Breast epithelium (tissue), 4 donors: Measurements from ENCODE around the gene TOLLIP. TPM values are rescaled to one million over a fixed set of nuclear protein-coding genes. Genes with fewer than 3 reads are reported as not detected.

Source experiments
- DNase-seq, 2 donors: peaks; one replicate each; pipeline ENCODE4 v3.0.0-alpha.2; 2019; ENCODE audit warnings: low spot score in 2 of 2
- H3K27ac ChIP-seq, 2 donors: fragments of 200-600 bp; sonication (generic) in 1 of 2; one replicate each; pipeline ENCODE4 v1.5.1; 2016 to 2019; ENCODE audit warnings: mild to moderate bottlenecking in 1 of 2
- H3K27me3 ChIP-seq, 2 donors: fragments of 200-600 bp; sonication (generic) in 1 of 2; one replicate each; pipeline versions ENCODE4 v1.5.1 to v1.6.0; 2017 to 2019; ENCODE audit warnings: control low read depth in 1 of 2, mild to moderate bottlenecking in 1 of 2
- H3K36me3 ChIP-seq: fragments of 200-600 bp; one replicate; pipeline ENCODE4 v1.5.1; 2019
- H3K4me1 ChIP-seq, 2 donors: fragments of 200-600 bp; sonication (generic); one replicate each; pipeline ENCODE4 v1.5.1; 2016 to 2019; ENCODE audit warnings: control low read depth in 1 of 2
- H3K4me3 ChIP-seq, 3 donors: fragments of 200-600 bp; sonication (generic); 1 replicate in 2 of 3; 2 replicates in 1 of 3; pipeline ENCODE4 v1.5.1; 2016 to 2019; ENCODE audit warnings: mild to moderate bottlenecking in 3 of 3, moderate library complexity in 2 of 3
- H3K9me3 ChIP-seq, 2 donors: fragments of 200-600 bp; sonication (generic) in 1 of 2; one replicate each; pipeline ENCODE4 v1.5.1; 2016 to 2019; ENCODE audit warnings: control low read depth in 1 of 2
- POLR2A ChIP-seq: fragments of 450-650 bp; IDR thresholded peaks from one replicate; pipeline ENCODE4 v1.6.1; 2016; ENCODE audit warnings: antibody characterized with exemption, mild to moderate bottlenecking, moderate library complexity
- POLR2AphosphoS5 ChIP-seq, 3 donors: sonication (generic); formaldehyde crosslinking; IDR thresholded peaks; one replicate each; pipeline ENCODE4 v1.6.1; 2017; ENCODE audit warnings: antibody characterized with exemption in 3 of 3
- intact Hi-C: fragments of 100-400 bp; cut with DNase I; formaldehyde crosslinking; loops from one replicate; pipeline ENCODE4 v1.15.1; 2023; ENCODE audit warnings: low total_unique reads
- total RNA-seq, 3 donors: library from RNA; depleted of rRNA; stranded (reverse); fragments of >200 nt; gene quantifications; one replicate each; pipeline ENCODE4 v1.1.0, GENCODE V29; 2016
- TF ChIP-seq, protein P1 (sequence below), 3 donors: fragments of 450-650 bp; IDR thresholded peaks; one replicate each; pipeline ENCODE4 v1.5.1; 2016 to 2017; ENCODE audit warnings: antibody characterized with exemption in 3 of 3, mild to moderate bottlenecking in 3 of 3, moderate library complexity in 3 of 3

Gene TOLLIP
- total RNA-seq, 3 donors from 2014 or later: 32.8 to 47.2 (median 41.0) TPM

DNA sequence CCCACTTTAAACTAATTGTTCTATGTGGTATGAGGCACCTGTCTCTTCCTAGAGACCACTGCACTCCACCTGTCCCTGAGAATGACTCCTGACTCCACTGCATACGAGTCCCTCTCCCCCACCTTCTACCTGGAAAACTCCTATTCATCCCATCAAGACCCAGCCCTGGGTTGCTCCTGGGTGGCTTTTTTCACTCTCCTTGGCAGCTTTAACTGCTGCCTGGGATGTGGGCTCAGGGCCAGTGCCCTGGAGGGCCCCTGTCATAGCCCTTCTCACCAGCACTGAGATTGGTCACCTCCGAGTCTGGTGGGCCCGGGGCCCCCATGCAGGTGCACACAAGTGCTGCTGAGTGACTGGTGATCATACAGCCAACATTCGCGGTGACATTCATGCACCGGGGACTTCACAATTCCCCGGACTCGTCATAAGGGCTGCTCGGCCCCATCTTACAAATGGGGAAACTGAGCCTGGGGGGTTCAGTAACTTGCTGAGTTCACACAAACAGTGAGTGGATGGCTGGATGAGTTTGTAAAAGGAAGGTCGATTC is 25.9 kb upstream of the TOLLIP start:
- Histone ChIP-seq H3K27ac (no peak overlapping the region), H3K36me3 (no peaks in the 10 kb centered on the region), H3K9me3 (no peaks in the 10 kb centered on the region), H3K4me3 (peak overlapping the region in 2 of 3 donors; percentile 62 to 74), H3K4me1 (peaks cover 4 to 15% of the 10 kb centered on the region in 2 donors), H3K27me3 (no peaks in the 10 kb centered on the region)
- TF ChIP-seq POLR2AphosphoS5 (IDR thresholded peaks at IDR 0.05): no peak
- TF ChIP-seq, protein P1, sequence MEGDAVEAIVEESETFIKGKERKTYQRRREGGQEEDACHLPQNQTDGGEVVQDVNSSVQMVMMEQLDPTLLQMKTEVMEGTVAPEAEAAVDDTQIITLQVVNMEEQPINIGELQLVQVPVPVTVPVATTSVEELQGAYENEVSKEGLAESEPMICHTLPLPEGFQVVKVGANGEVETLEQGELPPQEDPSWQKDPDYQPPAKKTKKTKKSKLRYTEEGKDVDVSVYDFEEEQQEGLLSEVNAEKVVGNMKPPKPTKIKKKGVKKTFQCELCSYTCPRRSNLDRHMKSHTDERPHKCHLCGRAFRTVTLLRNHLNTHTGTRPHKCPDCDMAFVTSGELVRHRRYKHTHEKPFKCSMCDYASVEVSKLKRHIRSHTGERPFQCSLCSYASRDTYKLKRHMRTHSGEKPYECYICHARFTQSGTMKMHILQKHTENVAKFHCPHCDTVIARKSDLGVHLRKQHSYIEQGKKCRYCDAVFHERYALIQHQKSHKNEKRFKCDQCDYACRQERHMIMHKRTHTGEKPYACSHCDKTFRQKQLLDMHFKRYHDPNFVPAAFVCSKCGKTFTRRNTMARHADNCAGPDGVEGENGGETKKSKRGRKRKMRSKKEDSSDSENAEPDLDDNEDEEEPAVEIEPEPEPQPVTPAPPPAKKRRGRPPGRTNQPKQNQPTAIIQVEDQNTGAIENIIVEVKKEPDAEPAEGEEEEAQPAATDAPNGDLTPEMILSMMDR (IDR thresholded peaks at IDR 0.05): no peak
- TF ChIP-seq POLR2A: no peak
- intact Hi-C loops: no loop called here
- DNase-seq: no peak

DNA sequence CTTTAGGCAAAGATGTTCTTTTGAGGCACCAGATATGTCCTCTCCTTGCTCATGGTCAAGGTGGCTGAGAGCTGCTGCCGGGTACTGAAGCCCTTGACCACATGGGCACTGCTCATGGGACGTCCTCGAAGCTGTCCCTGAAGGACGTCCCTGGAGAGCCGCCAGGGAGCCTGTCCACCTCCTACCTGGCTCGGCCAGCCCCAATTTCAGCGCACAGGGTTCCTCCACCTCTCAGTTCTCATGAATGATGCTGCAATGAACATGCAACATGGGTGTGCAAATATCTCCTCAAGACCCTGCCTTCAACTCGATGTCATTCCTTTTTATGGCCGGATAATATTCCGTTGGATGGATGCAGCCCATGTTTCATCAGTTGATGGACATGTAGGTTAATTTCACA is 24.4 kb upstream of the TOLLIP start:
- intact Hi-C loops: no loop called here
- peaks cover 4 to 15% of the 10 kb centered on the region in 2 donors for H3K4me1 ChIP-seq
- DNase-seq: no peak
- H3K9me3 ChIP-seq: no peaks in the 10 kb centered on the region
- H3K27me3 ChIP-seq: no peaks in the 10 kb centered on the region
- H3K4me3 ChIP-seq: no peak overlapping the region
- no peaks in the 10 kb centered on the region for H3K36me3 ChIP-seq
- TF ChIP-seq POLR2AphosphoS5 (IDR thresholded peaks at IDR 0.05) (no peak), POLR2A (no peak)
- TF ChIP-seq, protein P1 (IDR thresholded peaks at IDR 0.05): no peak
- H3K27ac ChIP-seq: no peak overlapping the region

DNA sequence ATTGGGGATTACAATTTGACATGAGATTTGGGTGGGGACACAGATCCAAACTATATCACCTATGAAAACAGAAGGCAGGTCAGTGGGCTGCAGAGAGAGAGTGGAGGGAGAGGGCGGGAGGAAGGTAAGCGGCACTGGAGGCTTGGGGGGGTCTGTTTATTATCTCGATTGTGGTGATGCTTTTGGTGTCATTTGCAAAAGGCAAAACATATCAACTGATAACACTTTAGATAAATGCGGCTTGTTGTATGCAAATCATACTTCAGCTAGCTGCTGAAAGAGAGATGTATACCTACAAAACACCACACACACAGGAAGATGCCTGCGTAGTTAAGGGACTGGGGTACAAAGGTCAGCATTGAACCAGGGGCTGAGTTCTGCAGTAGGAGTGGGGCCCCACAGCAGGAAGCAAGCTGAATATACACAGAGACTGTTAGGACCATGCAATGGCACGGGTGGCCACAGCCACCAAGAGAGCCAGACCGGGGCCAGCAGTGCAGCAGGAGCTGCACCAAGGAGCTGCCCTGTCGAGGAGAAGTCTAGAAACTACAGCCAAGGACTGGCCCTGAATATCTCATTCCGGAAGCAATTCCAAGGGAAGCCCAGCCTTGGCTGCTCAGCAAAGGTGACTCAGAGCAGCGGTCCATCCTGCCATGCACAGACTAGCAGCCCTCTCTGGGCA is 23.8 kb upstream of the TOLLIP start:
- TF ChIP-seq POLR2A (no peak), POLR2AphosphoS5 (IDR thresholded peaks at IDR 0.05) (no peak)
- TF ChIP-seq, protein P1 (IDR thresholded peaks at IDR 0.05): no peak
- peaks cover 4 to 15% of the 10 kb centered on the region in 2 donors for H3K4me1 ChIP-seq

DNA sequence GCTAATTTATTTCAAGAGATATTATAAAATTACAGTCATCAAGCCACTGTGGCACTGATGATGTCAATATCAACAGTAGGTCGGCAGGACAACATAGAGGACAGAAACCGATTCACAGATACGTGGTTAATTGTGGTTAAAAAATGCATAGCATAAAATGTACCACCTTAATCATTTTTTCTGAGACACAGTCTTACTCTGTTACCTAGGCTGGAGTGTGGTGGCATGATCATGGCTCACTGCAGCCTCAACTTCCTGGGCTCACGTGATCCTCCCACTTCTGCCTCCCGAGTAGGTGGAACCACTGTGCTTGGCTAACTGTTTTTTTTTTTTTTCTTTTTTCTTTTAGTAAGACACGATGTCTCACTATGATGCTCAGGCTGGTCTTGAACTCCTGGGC is 21.0 kb upstream of the TOLLIP start:
- Histone ChIP-seq H3K9me3 (peaks cover 0 to 8% of the 10 kb centered on the region in 2 donors), H3K27me3 (no peaks in the 10 kb centered on the region), H3K36me3 (no peaks in the 10 kb centered on the region), H3K4me3 (no peak overlapping the region), H3K4me1 (peaks cover 3 to 7% of the 10 kb centered on the region in 2 donors), H3K27ac (no peak overlapping the region)
- intact Hi-C loops: no loop called here
- TF ChIP-seq, protein P1 (IDR thresholded peaks at IDR 0.05): no peak
- TF ChIP-seq POLR2AphosphoS5 (IDR thresholded peaks at IDR 0.05) (no peak), POLR2A (no peak)
- DNase-seq: no peak

More for the DNA sequence above, 23.8 kb upstream of the TOLLIP start:
- no peak for DNase-seq
- intact Hi-C loops: no loop called here
- Histone ChIP-seq H3K27me3 (no peaks in the 10 kb centered on the region), H3K4me3 (no peak overlapping the region), H3K9me3 (peaks cover 0 to 2% of the 10 kb centered on the region in 2 donors), H3K36me3 (no peaks in the 10 kb centered on the region), H3K27ac (no peak overlapping the region)

DNA sequence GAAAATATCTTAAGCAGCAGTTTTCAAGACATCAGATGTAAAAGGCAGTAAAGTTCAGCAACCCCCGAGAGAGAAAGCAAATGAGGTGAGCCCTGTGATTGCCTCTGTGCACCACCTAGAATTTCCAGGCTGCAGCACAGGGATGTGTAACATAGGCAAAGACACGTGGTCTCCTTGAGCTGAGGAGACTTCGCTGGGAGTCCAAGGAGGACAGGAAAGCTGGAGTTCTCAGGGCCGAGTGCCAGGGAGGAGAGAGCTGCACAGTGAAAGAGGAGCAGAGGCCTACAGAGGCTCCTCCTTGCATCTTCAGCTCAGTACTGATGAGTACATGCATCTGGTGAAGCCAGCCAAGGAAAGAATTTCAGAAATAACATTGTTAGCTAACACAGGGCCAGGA is 17.6 kb upstream of the TOLLIP start:
- Histone ChIP-seq H3K4me1 (no peaks in the 10 kb centered on the region), H3K27me3 (no peaks in the 10 kb centered on the region), H3K36me3 (no peaks in the 10 kb centered on the region), H3K9me3 (peaks cover 0 to 8% of the 10 kb centered on the region in 2 donors), H3K27ac (no peak overlapping the region), H3K4me3 (no peak overlapping the region)
- no peak for DNase-seq
- intact Hi-C loops: no loop called here
- TF ChIP-seq, protein P1 (IDR thresholded peaks at IDR 0.05): no peak
- no peak for TF ChIP-seq POLR2AphosphoS5 (IDR thresholded peaks at IDR 0.05)
- no peak for TF ChIP-seq POLR2A
